BLaER1 (cell line): ENCODE measurements around the gene TIAM2.
"Not testable (repeated sequence)": the region's sequence is repeated elsewhere in the genome, so short reads cannot be mapped to it uniquely, and the experiment has no call there.

Experiments used
- H3K27ac ChIP-seq: shearing (Covaris generic); formaldehyde crosslinking; 2 replicates; pipeline ENCODE4 v1.8.1; 2022
- H3K27me3 ChIP-seq: shearing (Covaris generic); formaldehyde crosslinking; 2 replicates; pipeline ENCODE4 v1.8.1; 2022
- H3K36me3 ChIP-seq: shearing (Covaris generic); formaldehyde crosslinking; 2 replicates; pipeline ENCODE4 v1.8.1; 2022
- H3K4me1 ChIP-seq: shearing (Covaris generic); formaldehyde crosslinking; 2 replicates; pipeline ENCODE4 v1.8.1; 2022
- H3K4me2 ChIP-seq: shearing (Covaris generic); formaldehyde crosslinking; 2 replicates; pipeline ENCODE4 v1.8.1; 2022
- H3K4me3 ChIP-seq: shearing (Covaris generic); formaldehyde crosslinking; 2 replicates; pipeline ENCODE4 v1.8.1; 2022
- H3K9ac ChIP-seq: shearing (Covaris generic); formaldehyde crosslinking; 2 replicates; pipeline ENCODE4 v1.8.1; 2022
- H3K9me3 ChIP-seq: shearing (Covaris generic); formaldehyde crosslinking; 2 replicates; pipeline ENCODE4 v1.8.1; 2022
- H4K20me1 ChIP-seq: shearing (Covaris generic); formaldehyde crosslinking; 2 replicates; pipeline ENCODE4 v1.8.1; 2022
- Cebpa-rat ChIP-seq: shearing (Covaris generic); IDR thresholded peaks from 2 replicates; pipeline ENCODE4 v1.8.1; 2022

TIAM2 gene

GRCh38 chr6:155088856-155089255 is 93.7 kb downstream of the TIAM2 start:
- TF ChIP-seq Cebpa-rat: no peak
- Histone ChIP-seq H3K36me3 (no peaks in the 10 kb centered on the region), H3K9me3 (no peaks in the 10 kb centered on the region), H3K4me1 (no peaks in the 10 kb centered on the region), H4K20me1 (no peaks in the 10 kb centered on the region), H3K4me2 (no peak overlapping the region), H3K27ac (no peak overlapping the region), H3K27me3 (no peaks in the 10 kb centered on the region), H3K4me3 (no peak overlapping the region), H3K9ac (no peak overlapping the region)

DNA sequence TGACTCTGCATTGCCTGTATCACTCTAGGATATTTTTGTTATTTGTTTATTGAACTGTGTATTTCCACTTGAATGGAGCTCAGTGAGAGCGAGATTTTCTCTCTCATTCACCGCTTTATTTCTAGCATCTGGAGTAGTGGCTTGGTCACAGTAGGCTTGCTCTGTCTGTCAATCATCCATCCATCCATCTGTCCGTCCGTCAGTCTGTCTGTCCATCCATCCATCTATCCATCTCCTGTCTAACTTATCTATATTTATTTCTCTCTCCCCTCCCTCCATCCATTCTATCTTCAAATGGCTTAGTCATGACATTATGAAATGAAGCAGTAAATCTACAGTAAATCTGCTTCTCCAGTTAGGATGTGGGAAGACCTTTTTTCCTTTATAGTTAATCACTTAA is 94.6 kb downstream of the TIAM2 start:
- Histone ChIP-seq H3K4me2 (no peak overlapping the region), H3K4me3 (no peak overlapping the region), H3K27me3 (no peaks in the 10 kb centered on the region), H3K27ac (no peak overlapping the region), H3K4me1 (no peaks in the 10 kb centered on the region), H3K9ac (no peak overlapping the region), H3K9me3 (no peaks in the 10 kb centered on the region), H4K20me1 (no peaks in the 10 kb centered on the region), H3K36me3 (no peaks in the 10 kb centered on the region)
- no peak for TF ChIP-seq Cebpa-rat

DNA sequence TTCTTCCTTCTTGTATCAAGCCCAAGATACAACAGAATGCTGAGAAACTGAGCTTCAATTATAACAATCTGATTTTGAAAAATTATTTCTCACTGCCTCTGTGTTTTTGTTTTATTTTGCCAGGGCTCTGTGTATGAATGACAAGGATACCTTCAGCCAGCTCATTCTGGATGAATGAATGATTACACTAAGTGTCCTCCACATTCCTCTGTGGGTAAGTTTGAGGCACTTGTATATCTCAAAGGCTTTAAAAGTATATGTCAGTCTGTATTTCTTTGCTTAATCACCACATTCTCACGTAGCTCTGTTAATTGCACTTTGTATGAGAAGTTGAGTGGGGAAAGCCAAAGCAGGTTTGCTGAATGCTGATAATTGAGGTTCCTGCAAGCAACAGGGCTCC is 95.1 kb downstream of the TIAM2 start:
- H3K4me3 ChIP-seq: no peak overlapping the region
- no peaks in the 10 kb centered on the region for H3K9me3 ChIP-seq
- no peaks in the 10 kb centered on the region for H4K20me1 ChIP-seq
- no peaks in the 10 kb centered on the region for H3K36me3 ChIP-seq
- no peak overlapping the region for H3K27ac ChIP-seq
- no peak overlapping the region for H3K4me2 ChIP-seq
- H3K9ac ChIP-seq: no peak overlapping the region
- no peak for TF ChIP-seq Cebpa-rat
- no peaks in the 10 kb centered on the region for H3K27me3 ChIP-seq
- H3K4me1 ChIP-seq: no peaks in the 10 kb centered on the region

DNA sequence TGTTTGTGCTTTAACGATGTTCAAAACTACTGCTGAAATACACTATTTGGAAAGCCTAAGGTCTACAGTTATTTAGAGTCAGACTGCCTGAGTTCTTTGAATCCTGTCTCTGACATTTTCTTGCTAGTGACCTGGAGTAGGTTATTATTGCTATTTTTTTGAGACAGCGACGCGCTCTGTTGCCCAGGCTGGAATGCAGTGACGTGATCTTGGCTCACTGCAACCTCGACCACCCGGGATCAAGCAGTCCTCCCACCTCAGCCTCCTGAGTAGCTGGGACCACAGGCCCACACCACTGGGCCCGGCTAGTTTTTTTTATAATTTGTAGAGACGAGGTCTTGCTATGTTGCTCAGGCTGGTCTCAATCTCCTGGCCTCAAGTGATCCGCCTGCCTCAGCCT is 96.6 kb downstream of the TIAM2 start:
- Histone ChIP-seq H3K4me3 (no peak overlapping the region), H3K27me3 (no peaks in the 10 kb centered on the region), H3K9me3 (no peaks in the 10 kb centered on the region), H3K4me1 (no peaks in the 10 kb centered on the region), H3K27ac (no peak overlapping the region), H3K36me3 (no peaks in the 10 kb centered on the region), H3K4me2 (no peak overlapping the region), H4K20me1 (no peaks in the 10 kb centered on the region), H3K9ac (no peak overlapping the region)
- TF ChIP-seq Cebpa-rat: no peak

DNA sequence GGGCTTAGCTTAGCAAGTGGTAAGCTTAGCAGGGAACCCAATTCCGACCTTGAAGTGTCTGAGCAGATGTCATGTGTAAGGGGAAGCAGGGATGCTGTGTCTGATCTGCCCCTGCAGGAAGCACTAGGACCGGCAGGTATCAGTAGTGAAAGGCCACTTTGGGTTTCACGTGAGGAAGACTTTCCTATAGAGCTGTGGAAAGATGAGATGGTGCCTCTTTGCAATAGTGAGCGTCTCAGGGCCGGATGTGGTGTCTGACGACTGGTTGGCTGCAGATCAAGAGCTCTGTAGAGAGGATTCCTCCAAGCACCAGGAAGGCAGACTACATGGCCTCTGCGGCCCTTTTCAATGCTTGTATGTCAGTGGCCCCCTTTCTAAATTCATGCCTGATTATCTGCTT is 98.3 kb downstream of the TIAM2 start:
- Histone ChIP-seq H3K27ac (no peak overlapping the region), H3K4me3 (no peak overlapping the region), H4K20me1 (no peaks in the 10 kb centered on the region), H3K4me1 (no peaks in the 10 kb centered on the region), H3K9ac (no peak overlapping the region), H3K36me3 (no peaks in the 10 kb centered on the region), H3K9me3 (peaks cover 7% of the 10 kb centered on the region; the same call in 1 of the 2 replicates), H3K27me3 (no peaks in the 10 kb centered on the region), H3K4me2 (no peak overlapping the region)
- TF ChIP-seq Cebpa-rat: no peak

DNA sequence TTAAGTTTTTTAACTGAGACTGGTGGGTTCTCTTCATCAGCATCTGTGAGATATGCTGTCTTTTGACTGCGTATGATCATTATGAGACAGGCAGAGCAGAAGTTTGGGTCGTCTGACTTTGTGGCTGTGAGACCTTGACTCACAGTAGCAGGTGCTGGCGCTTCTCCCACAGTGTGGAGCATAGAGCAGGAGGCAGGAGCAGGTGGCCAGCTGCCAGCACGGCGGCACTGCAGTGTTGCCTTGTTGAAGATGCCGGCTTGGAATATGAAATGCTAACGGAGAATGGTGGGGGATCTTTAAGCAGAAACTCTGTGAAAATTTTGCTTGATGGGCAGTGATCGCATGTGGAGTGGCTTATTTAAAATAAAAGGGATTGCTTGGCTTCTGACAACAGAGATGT is 105.0 kb downstream of the TIAM2 start:
- Histone ChIP-seq H3K4me2 (no peak overlapping the region), H3K27me3 (no peaks in the 10 kb centered on the region), H3K27ac (no peak overlapping the region), H3K4me3 (no peak overlapping the region), H3K9ac (no peak overlapping the region), H4K20me1 (no peaks in the 10 kb centered on the region), H3K36me3 (no peaks in the 10 kb centered on the region), H3K9me3 (peaks cover 7% of the 10 kb centered on the region; the same call in 1 of the 2 replicates), H3K4me1 (no peaks in the 10 kb centered on the region)
- TF ChIP-seq Cebpa-rat: no peak

DNA sequence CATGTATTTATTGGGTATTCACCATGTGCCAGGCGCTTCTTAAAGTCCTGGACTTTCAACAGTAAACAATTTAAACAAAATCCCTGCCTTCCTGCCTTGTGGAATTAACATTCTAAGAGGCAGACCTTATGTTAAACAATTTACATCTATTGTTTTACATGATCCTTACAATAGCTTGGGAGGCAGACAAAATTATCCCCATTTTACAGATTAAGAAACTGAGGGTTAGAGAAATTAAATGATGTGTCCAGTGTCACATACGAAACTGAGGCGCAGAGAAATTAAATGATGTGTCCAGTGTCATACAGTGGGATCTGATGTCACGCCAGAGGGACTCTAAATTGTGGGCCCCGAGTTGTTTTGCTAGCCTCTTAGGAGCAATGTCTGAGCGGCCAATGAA is 105.5 kb downstream of the TIAM2 start:
- no peak overlapping the region for H3K27ac ChIP-seq
- H3K36me3 ChIP-seq: no peaks in the 10 kb centered on the region
- peaks cover 7% of the 10 kb centered on the region; the same call in 1 of the 2 replicates for H3K9me3 ChIP-seq
- TF ChIP-seq Cebpa-rat: no peak
- no peak overlapping the region for H3K4me2 ChIP-seq
- no peaks in the 10 kb centered on the region for H4K20me1 ChIP-seq
- no peak overlapping the region for H3K9ac ChIP-seq
- H3K4me1 ChIP-seq: no peaks in the 10 kb centered on the region
- no peak overlapping the region for H3K4me3 ChIP-seq
- no peaks in the 10 kb centered on the region for H3K27me3 ChIP-seq

- H3K36me3 ChIP-seq, H3K4me2 ChIP-seq, H3K27ac ChIP-seq: not testable (repeated sequence)
Measured at GRCh38 chr6:155103083-155103645, 108.0 kb downstream of the TIAM2 start.

DNA sequence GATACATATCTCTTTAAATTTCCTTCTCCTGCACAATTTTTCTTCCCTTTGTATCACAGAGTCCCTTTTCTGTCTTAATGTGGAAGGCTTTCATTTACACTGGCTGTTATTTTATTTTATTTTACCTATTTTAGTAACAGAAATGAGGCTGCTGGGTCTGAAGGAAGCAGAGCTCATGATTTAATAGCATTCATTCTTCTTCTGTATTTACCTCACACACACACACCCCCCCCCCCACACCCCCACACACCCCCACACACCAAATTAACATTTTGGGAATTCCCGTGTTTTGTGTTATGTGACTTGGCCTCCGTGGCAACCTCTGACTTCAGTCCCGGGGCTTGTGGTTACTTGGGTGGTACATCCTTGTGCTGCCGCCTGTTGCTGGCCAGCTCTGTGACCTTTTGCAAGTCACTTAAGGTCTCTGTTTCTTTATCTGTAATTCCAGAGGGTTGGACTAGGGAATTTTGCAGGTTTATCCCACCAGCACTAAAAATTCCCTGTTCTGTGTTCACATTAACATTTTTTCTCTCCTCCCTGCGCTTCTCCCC is 108.8 kb downstream of the TIAM2 start:
- Histone ChIP-seq H3K9ac (no peak overlapping the region), H4K20me1 (no peaks in the 10 kb centered on the region), H3K4me1 (peaks cover 24% of the 10 kb centered on the region), H3K27me3 (no peaks in the 10 kb centered on the region), H3K9me3 (no peaks in the 10 kb centered on the region), H3K36me3 (no peaks in the 10 kb centered on the region), H3K4me3 (no peak overlapping the region), H3K27ac (no peak overlapping the region), H3K4me2 (no peak overlapping the region)
- no peak for TF ChIP-seq Cebpa-rat

More at GRCh38 chr6:155103083-155103645, 108.0 kb downstream of the TIAM2 start:
- H3K9me3 ChIP-seq, H3K9ac ChIP-seq, H3K27me3 ChIP-seq, H4K20me1 ChIP-seq, H3K4me3 ChIP-seq: not testable (repeated sequence)
- H3K4me1 ChIP-seq: peaks cover 21% of the 10 kb centered on the region

- no peaks in the 10 kb centered on the region for H3K27me3 ChIP-seq
- H3K36me3 ChIP-seq: no peaks in the 10 kb centered on the region
- H4K20me1 ChIP-seq: no peaks in the 10 kb centered on the region
- no peak for TF ChIP-seq Cebpa-rat
- H3K4me2 ChIP-seq: peak overlapping the region; percentile 66
- peak overlapping the region; percentile 32; the same call in 1 of the 2 replicates for H3K4me3 ChIP-seq
- peak overlapping the region; percentile 56; the same call in 1 of the 2 replicates for H3K9ac ChIP-seq
- no peaks in the 10 kb centered on the region for H3K9me3 ChIP-seq
- H3K4me1 ChIP-seq: peaks cover 24% of the 10 kb centered on the region
- peak overlapping the region; percentile 16 for H3K27ac ChIP-seq
Measured at GRCh38 chr6:155106456-155107115, 111.5 kb downstream of the TIAM2 start.
